ENCODE measurements around the gene PLXNA2.

GRCh38 chr1:208250613-208251012 is 6.4 kb upstream of the PLXNA2 start:
- no peak for TF ChIP-seq RFX5 (IDR thresholded peaks at IDR 0.05; ENCODE audit: low read length)
- TF ChIP-seq CTCF (IDR thresholded peaks at IDR 0.05) = no peak
- TF ChIP-seq GATA2 (CRISPR knock-in tag; IDR thresholded peaks at IDR 0.05) = no peak
- no peak for TF ChIP-seq EP300 (IDR thresholded peaks at IDR 0.05; ENCODE audit: borderline replicate concordance in 1 of 2, low read depth in 1 of 2, low read length in 1 of 2)
- TF ChIP-seq POLR2AphosphoS5 (IDR thresholded peaks at IDR 0.05; ENCODE audit: low read depth, low read length) = no peak
- no peak for TF ChIP-seq FOXJ3 (CRISPR knock-in tag; IDR thresholded peaks at IDR 0.05)

Measured in SK-N-SH (cell line).